ENCODE results near the gene DDO.

The DDO gene

GRCh38 chr6:110355727-110356126, 59.6 kb downstream of the DDO start:
- H3K27ac ChIP-seq, result no peak overlapping the region
- DNase-seq (ENCODE audit: low spot score), result no peak
- ChIA-PET CTCF (interaction anchor here (0.7 kb wide), 1 partner anchor 93 kb away, joined by 3 read pairs; no protein-coding TSS in a partner anchor), POLR2A (ENCODE audit: low non-redundant PET) (no interaction called here)
- no peak for TF ChIP-seq CTCF (conservative IDR thresholded peaks at IDR 0.05; ENCODE audit: low read depth)

GRCh38 chr6:110355022-110355421, 60.4 kb downstream of the DDO start:
- no peak overlapping the region for H3K27ac ChIP-seq
- DNase-seq (ENCODE audit: low spot score), result no peak
- ChIA-PET CTCF (interaction anchor here (0.5 kb wide), 1 partner anchor 394 kb away, joined by 3 read pairs; no protein-coding TSS in a partner anchor), POLR2A (ENCODE audit: low non-redundant PET) (no interaction called here)
- TF ChIP-seq CTCF (conservative IDR thresholded peaks at IDR 0.05; ENCODE audit: low read depth), result no peak

- ChIA-PET CTCF (interaction anchor here (1.1 kb wide), 1 partner anchor 24 kb away, joined by 5 read pairs; no protein-coding TSS in a partner anchor), POLR2A (ENCODE audit: low non-redundant PET) (no interaction called here)
- TF ChIP-seq CTCF (conservative IDR thresholded peaks at IDR 0.05; ENCODE audit: low read depth), result no peak
- no peak for DNase-seq (ENCODE audit: low spot score)
- no peak overlapping the region for H3K27ac ChIP-seq
These were observed 61.2 kb downstream of the DDO start for GRCh38 chr6:110354153-110354552.

GRCh38 chr6:110353457-110354001, 61.8 kb downstream of the DDO start:
- H3K27ac ChIP-seq, result no peak overlapping the region
- TF ChIP-seq CTCF (conservative IDR thresholded peaks at IDR 0.05; ENCODE audit: low read depth), result no peak
- ChIA-PET POLR2A (ENCODE audit: low non-redundant PET) (no interaction called here), CTCF (interaction anchor here (1.1 kb wide), 1 partner anchor 23 kb away, joined by 5 read pairs; no protein-coding TSS in a partner anchor)
- no peak for DNase-seq (ENCODE audit: low spot score)

GRCh38 chr6:110352563-110353262, 62.7 kb downstream of the DDO start:
- TF ChIP-seq CTCF (conservative IDR thresholded peaks at IDR 0.05; ENCODE audit: low read depth), result no peak
- no peak overlapping the region for H3K27ac ChIP-seq
- ChIA-PET CTCF (interaction anchor here (0.6 kb wide), 1 partner anchor 553 kb away, joined by 3 read pairs; no protein-coding TSS in a partner anchor), POLR2A (ENCODE audit: low non-redundant PET) (no interaction called here)
- DNase-seq (ENCODE audit: low spot score), result no peak

- POLR2A ChIA-PET (ENCODE audit: low non-redundant PET), result no interaction called here
- DNase-seq (ENCODE audit: low spot score), result no peak
- CTCF ChIA-PET, result interaction anchor here (0.5 to 0.6 kb wide), 2 partner anchors 303 to 552 kb away, joined by 3 read pairs; no protein-coding TSS in a partner anchor
- no peak for TF ChIP-seq CTCF (conservative IDR thresholded peaks at IDR 0.05; ENCODE audit: low read depth)
- H3K27ac ChIP-seq, result no peak overlapping the region
These were observed 63.4 kb downstream of the DDO start for GRCh38 chr6:110351986-110352385.

Measured in RWPE1 (cell line).